ENCODE data around the gene GART.

The GART gene

DNA sequence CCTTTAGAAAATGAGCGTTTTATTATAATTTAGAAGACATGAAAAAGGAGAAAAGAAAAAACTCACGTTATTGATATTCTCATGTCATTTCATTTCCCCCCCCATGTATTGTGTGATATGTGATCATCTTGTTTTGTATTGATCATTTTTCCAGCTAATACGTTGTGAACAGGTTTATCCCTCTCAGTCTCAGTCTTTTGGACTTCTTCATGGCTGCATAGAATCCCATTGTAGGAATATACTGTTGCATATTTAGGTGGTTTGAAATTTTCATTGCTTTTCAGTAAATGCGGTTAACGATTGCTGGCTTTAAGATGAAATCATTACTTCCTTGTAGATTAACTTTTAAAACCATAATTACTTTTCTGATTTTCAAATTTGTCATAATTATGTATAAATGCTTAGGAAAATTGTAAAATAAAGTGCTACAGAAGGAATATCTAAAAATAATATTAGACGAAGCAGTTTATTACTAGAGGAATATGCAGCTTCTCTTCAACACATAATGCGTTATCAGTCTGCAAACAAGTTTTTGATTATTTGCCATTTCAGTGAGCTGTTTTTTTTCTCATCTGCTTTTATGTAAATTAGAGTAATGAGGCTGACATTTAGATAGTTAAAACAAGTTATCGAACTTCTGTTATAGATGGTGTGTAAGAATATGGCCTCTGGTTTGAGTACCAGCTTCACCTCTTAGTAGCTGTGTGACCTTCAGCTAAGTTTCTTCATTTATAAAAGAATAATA is 2.7 kb upstream of the GART start:
- TF ChIP-seq GATA2 (IDR thresholded peaks at IDR 0.05; ENCODE audit: low read depth, low read length) (no peak), GATA3 (IDR thresholded peaks at IDR 0.05; ENCODE audit: low read depth, low read length) (no peak)

DNA sequence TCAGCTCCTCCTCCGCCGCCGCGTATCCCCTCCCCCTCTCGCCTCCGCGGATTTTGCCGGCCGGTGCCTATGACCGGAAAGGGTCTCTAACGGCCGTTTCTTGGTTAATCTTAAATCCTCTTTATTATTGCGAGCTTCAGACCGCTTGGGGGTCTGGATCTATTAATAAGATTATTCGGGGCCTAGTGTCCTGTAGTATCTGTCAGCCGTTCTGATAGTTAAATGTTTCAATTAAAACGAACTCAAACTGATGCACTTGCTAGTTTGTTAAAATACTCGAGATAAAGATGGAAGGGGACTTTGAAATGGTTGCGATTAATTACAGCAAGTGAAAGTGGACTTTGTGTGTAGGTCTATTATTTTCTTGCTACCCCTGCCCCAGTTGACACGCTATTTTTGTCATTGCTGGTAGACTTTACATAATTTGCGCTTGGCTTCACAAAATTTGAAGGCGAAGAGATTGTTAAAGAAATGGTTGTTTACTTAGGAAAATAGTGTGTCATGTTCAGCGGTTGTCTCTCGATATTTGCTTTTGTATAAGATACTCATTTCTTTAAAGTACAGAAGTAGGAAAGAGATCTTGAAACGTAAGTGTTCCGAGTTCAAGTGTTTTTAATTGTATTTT is 1.7 kb upstream of the GART start:
- no peak for TF ChIP-seq GATA2 (IDR thresholded peaks at IDR 0.05; ENCODE audit: low read depth, low read length)
- TF ChIP-seq GATA3 (IDR thresholded peaks at IDR 0.05; ENCODE audit: low read depth, low read length) = no peak

- TF ChIP-seq GATA3 (IDR thresholded peaks at IDR 0.05; ENCODE audit: low read depth, low read length) = no peak
- TF ChIP-seq GATA2 (IDR thresholded peaks at IDR 0.05; ENCODE audit: low read depth, low read length) = no peak
Measured at GRCh38 chr21:33542640-33543504, 955 bp upstream of the GART start, which contains the start of gene SON. SON (plus strand) TSS chr21:33543038; CDS start chr21:33543093, 55 bp downstream.

DNA sequence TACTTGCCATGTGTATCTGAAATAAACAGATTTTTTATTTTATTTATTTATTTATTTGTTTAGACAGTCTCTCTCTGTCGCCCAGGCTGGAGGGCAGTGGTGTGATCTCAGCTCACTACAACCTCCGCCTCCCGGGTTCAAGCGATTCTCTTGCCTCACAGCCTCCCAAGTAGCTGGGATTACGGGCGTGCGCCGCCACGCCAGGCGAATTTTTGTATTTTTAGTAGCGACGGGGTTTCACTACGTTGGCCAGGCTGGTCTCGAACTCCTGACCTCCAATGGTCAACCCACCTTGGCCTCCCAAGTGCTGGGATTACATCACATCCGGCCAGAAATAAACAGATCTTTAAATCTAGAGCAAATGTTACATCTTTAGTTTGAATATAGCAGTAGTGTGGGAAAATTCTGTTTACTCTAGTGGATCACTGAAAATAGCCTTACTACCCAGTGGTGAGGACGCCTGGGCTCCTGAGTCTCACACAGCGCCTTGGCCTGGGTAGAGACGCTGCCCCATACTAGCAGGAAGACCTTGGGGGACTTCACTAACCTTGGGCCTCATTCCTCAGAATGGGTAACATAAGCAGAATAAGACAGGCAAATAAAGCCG is 709 bp downstream of the GART start:
- TF ChIP-seq GATA3 (IDR thresholded peaks at IDR 0.05; ENCODE audit: low read depth, low read length) = no peak

GRCh38 chr21:33540711-33541104 is 1.2 kb downstream of the GART start:
- TF ChIP-seq GATA2 (IDR thresholded peaks at IDR 0.05; ENCODE audit: low read depth, low read length) = no peak
- no peak for TF ChIP-seq GATA3 (IDR thresholded peaks at IDR 0.05; ENCODE audit: low read depth, low read length)

- no peak for TF ChIP-seq GATA3 (IDR thresholded peaks at IDR 0.05; ENCODE audit: low read depth, low read length)
Measured at GRCh38 chr21:33539616-33540015, 2.3 kb downstream of the GART start.

DNA sequence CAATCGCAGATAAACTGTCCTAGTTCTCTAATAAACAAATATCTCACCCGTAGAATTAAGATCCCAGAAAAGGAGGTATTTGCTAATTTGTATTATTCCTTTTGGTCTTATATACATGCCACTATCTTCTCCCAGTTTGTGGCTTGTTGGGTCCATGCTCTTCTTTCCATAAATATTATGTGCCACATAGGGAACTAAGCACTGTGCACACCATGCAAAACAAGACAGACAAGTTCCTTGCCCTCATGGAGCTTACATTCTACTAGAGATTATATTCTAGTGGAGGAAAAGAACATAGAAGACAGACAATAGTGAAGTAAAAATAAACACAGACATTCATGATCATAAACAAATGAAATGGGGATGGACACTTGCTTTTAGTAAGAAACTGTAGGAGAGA is 4.7 kb downstream of the GART start:
- TF ChIP-seq GATA3 (IDR thresholded peaks at IDR 0.05; ENCODE audit: low read depth, low read length) (no peak), GATA2 (IDR thresholded peaks at IDR 0.05; ENCODE audit: low read depth, low read length) (no peak)

DNA sequence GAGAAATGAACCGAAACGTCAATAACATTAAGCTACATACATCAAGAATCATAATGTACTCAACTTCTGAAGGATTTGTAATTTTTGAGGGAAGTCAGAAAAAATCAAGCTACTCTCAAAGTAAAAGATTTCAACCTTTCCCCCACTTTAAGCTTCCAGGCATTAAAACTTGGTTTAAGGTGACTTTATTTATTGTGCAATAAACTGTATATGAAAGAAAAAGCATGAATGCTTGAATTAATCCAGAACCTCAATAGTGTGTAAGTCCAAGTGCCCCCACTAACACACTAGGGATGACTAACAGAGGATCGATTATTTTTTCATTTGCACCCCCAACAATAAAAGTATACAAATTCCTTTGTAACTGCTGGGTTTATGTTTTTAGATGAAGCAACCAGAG is 10.9 kb downstream of the GART start:
- TF ChIP-seq GATA3 (IDR thresholded peaks at IDR 0.05; ENCODE audit: low read depth, low read length) (no peak), GATA2 (IDR thresholded peaks at IDR 0.05; ENCODE audit: low read depth, low read length) (no peak)

DNA sequence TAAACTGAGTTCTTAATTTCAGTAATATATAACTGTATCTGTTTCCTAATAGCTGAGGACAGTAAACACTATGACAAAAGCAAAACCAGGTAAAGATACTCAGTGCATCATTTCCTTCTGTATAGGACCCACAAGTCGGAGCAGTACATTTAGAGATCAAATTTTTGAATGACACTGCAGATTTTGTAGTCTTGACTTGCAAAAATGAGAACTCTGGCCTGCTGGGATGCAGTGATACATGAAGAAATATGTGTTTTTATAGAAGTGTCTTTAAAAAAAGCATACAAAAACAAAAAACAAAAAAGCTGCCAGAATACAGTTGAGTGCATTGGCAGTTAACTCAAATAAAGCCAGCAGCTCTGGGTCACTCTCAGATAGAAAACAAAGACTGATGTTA is 19.0 kb downstream of the GART start:
- no peak for TF ChIP-seq GATA2 (IDR thresholded peaks at IDR 0.05; ENCODE audit: low read depth, low read length)
- no peak for TF ChIP-seq GATA3 (IDR thresholded peaks at IDR 0.05; ENCODE audit: low read depth, low read length)

GRCh38 chr21:33522297-33522952 is 19.5 kb downstream of the GART start:
- no peak for TF ChIP-seq GATA3 (IDR thresholded peaks at IDR 0.05; ENCODE audit: low read depth, low read length)
- TF ChIP-seq GATA2 (IDR thresholded peaks at IDR 0.05; ENCODE audit: low read depth, low read length) = no peak

GRCh38 chr21:33518899-33519298 is 23.0 kb downstream of the GART start:
- TF ChIP-seq GATA3 (IDR thresholded peaks at IDR 0.05; ENCODE audit: low read depth, low read length) = no peak

- TF ChIP-seq GATA3 (IDR thresholded peaks at IDR 0.05; ENCODE audit: low read depth, low read length) (no peak), GATA2 (IDR thresholded peaks at IDR 0.05; ENCODE audit: low read depth, low read length) (no peak)
Measured at GRCh38 chr21:33514229-33514628, 27.7 kb downstream of the GART start.

DNA sequence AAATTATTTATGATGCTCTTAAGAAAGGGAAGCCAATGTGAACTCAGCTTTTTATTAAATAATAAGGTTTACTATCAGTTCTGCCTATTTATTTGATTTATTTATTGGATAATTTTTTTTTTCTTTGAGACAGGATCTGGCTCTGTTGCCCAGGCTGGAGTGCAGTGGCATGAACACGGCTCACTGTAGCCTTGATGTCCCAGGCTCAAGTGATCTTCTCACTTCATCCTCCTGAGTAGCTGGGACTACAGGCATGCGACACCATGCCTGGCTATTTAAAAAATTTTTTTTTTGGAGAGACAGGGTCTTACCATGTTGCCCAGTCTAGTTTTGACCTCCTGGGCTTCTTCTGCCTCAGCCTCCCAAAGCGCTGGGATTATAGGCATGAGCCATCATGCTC is 29.4 kb downstream of the GART start:
- TF ChIP-seq GATA2 (IDR thresholded peaks at IDR 0.05; ENCODE audit: low read depth, low read length) (no peak), GATA3 (IDR thresholded peaks at IDR 0.05; ENCODE audit: low read depth, low read length) (no peak)

DNA sequence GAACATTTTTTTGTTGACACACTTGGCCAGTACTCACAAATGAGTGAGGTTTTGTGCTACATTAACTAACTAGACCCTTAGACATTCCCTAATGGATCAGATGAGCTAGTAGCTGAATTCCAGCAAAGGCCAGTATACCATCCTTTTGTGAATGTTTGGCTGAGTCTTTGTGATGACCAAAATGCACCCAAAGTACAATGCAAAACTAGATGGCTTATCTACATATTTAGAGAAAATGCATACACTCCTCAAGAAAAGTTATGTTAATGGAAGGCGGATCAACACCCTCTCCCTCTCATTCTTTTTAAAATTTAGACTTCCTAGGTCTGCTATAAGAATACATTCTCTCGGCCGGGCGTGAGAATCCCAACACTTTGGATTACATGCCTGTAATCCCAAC is 30.3 kb downstream of the GART start:
- no peak for TF ChIP-seq GATA2 (IDR thresholded peaks at IDR 0.05; ENCODE audit: low read depth, low read length)
- TF ChIP-seq GATA3 (IDR thresholded peaks at IDR 0.05; ENCODE audit: low read depth, low read length) = no peak

Measured in SH-SY5Y (cell line).